B cell (primary cell): ENCODE results near the gene ANKRD28. TPM values are rescaled to one million over a fixed set of nuclear protein-coding genes. Genes with fewer than 3 reads are reported as not detected.

Source experiments
- ATAC-seq: fragments of 200-7000 bp; cut with Tn5 transposase; one replicate; pipeline ENCODE4 v1.10.0; 2021; ENCODE audit warnings: low read depth, mild to moderate bottlenecking, moderate number of reproducible peaks, moderate library complexity
- CTCF ChIA-PET: fragments of 350-600 bp; sonication (Branson Sonifier 250); formaldehyde crosslinking; loops from one replicate; lab custom pipeline; 2021; ENCODE audit warnings: antibody characterized with exemption, inconsistent platforms; lab: Charles Lee
- POLR2A ChIA-PET: fragments of 350-600 bp; sonication (Branson Sonifier 250); formaldehyde crosslinking; loops from one replicate; lab custom pipeline; 2021; ENCODE audit warnings: antibody characterized with exemption; lab: Charles Lee
- DNase-seq: peaks from one replicate; pipeline ENCODE4 v3.0.0; 2013
- H2AFZ ChIP-seq: 2 replicates; pipeline ENCODE4 v1.6.1; 2012; ENCODE audit warnings: mild to moderate bottlenecking, low read depth, low read length; ENCODE audit not compliant: insufficient read depth, poor library complexity, severe bottlenecking
- H3K27ac ChIP-seq, 2 donors: 1 replicate in 1 of 2; 2 replicates in 1 of 2; pipeline ENCODE4 v1.5.1; 2012 to 2013; ENCODE audit warnings: low read length in 2 of 2, mild to moderate bottlenecking in 2 of 2, moderate library complexity in 1 of 2
- H3K27me3 ChIP-seq, 4 experiments: fragments of 200-600 bp in 1 of 4; sonication (generic) in 1 of 4; replicated peaks in 1 of 4; 1 replicate in 2 of 4; 2 replicates in 2 of 4; pipeline versions ENCODE4 v1.6.1 to v1.7.0; 2013 to 2016; ENCODE audit warnings: low read length in 3 of 4, mild to moderate bottlenecking in 2 of 4, mixed read lengths in 1 of 4, moderate library complexity in 1 of 4; ENCODE audit not compliant: insufficient read depth in 4 of 4, control insufficient read depth in 3 of 4; ENCODE audit errors: control extremely low read depth in 1 of 4
- H3K36me3 ChIP-seq, 2 experiments: replicated peaks in 1 of 2; 1 replicate in 1 of 2; 2 replicates in 1 of 2; pipeline versions ENCODE4 v1.6.1 to v1.7.1; 2013; ENCODE audit warnings: low read length in 1 of 2; ENCODE audit not compliant: insufficient read depth in 2 of 2, control insufficient read depth in 1 of 2; ENCODE audit errors: control extremely low read depth in 1 of 2, extremely low read depth in 1 of 2
- H3K4me1 ChIP-seq, 2 donors: fragments of 200-600 bp in 1 of 2; sonication (generic) in 1 of 2; 1 replicate in 1 of 2; 2 replicates in 1 of 2; pipeline versions ENCODE4 v1.5.1 to v1.6.1; 2013 to 2017; ENCODE audit warnings: low read length in 2 of 2; ENCODE audit not compliant: control insufficient read depth in 2 of 2, insufficient read depth in 2 of 2
- H3K4me2 ChIP-seq: replicated peaks from 2 replicates; pipeline ENCODE3; 2012; ENCODE audit warnings: mild to moderate bottlenecking, low read depth, low read length; ENCODE audit not compliant: poor library complexity, severe bottlenecking
- H3K4me3 ChIP-seq, 5 experiments: fragments of 200-600 bp in 1 of 5; sonication (generic) in 1 of 5; 1 replicate in 3 of 5; 2 replicates in 2 of 5; pipeline versions ENCODE4 v1.5.1 to v1.7.0; 2011 to 2016; ENCODE audit warnings: low read length in 4 of 5, mild to moderate bottlenecking in 4 of 5, low read depth in 2 of 5, control low read depth in 1 of 5, moderate library complexity in 1 of 5; ENCODE audit not compliant: insufficient read depth in 1 of 5; ENCODE audit errors: control extremely low read depth in 1 of 5, extremely low read depth in 1 of 5
- H3K79me2 ChIP-seq: fragments of 200-600 bp; sonication (generic); one replicate; pipeline ENCODE4 v1.6.0; 2016; ENCODE audit warnings: low read length; ENCODE audit not compliant: control insufficient read depth, insufficient read depth
- H3K9ac ChIP-seq: fragments of 200-600 bp; sonication (generic); 2 replicates; pipeline ENCODE4 v1.6.1; 2017; ENCODE audit warnings: mild to moderate bottlenecking, low read length, moderate library complexity
- H3K9me3 ChIP-seq, 3 donors: one replicate each; pipeline versions ENCODE4 v1.6.1 to v1.7.1; 2013; ENCODE audit warnings: low read length in 2 of 3; ENCODE audit not compliant: control insufficient read depth in 2 of 3, insufficient read depth in 1 of 3; ENCODE audit errors: control extremely low read depth in 1 of 3
- H4K20me1 ChIP-seq: 2 replicates; pipeline ENCODE4 v1.6.0; 2012; ENCODE audit warnings: mild to moderate bottlenecking, low read length; ENCODE audit not compliant: insufficient read depth, control insufficient read depth, poor library complexity, severe bottlenecking
- H3K27ac Mint-ChIP-seq: one replicate; pipeline ENCODE4 v1.8.0; 2021; ENCODE audit warnings: mixed read lengths
- H3K27me3 Mint-ChIP-seq: one replicate; pipeline ENCODE4 v1.8.0; 2021; ENCODE audit warnings: mixed read lengths
- H3K4me1 Mint-ChIP-seq: one replicate; pipeline ENCODE4 v1.8.0; 2021; ENCODE audit warnings: mixed read lengths
- H3K4me3 Mint-ChIP-seq: one replicate; pipeline ENCODE4 v1.8.0; 2021; ENCODE audit warnings: mixed read lengths
- H3K9me3 Mint-ChIP-seq: one replicate; pipeline ENCODE4 v1.8.0; 2022; ENCODE audit warnings: mixed read lengths; ENCODE audit not compliant: insufficient read depth
- CTCF ChIP-seq: fragments of 200-600 bp; IDR thresholded peaks from one replicate; pipeline ENCODE4 v1.8.0; 2022; ENCODE audit warnings: antibody characterized with exemption, mild to moderate bottlenecking
- EZH2 ChIP-seq: IDR thresholded peaks from 2 replicates; pipeline ENCODE4 v1.6.1; 2012; ENCODE audit warnings: borderline replicate concordance, low read depth, mild to moderate bottlenecking, moderate library complexity, low read length; ENCODE audit not compliant: insufficient read depth, poor library complexity, severe bottlenecking
- WGBS: methylation state at CpG from one replicate; pipeline ENCODE4 v1.1.5; 2013; ENCODE audit warnings: missing lambda C conversion rate; ENCODE audit not compliant: insufficient coverage; 5-methylcytosine and 5-hydroxymethylcytosine counted together
- intact Hi-C: fragments of 100-400 bp; cut with micrococcal nuclease; formaldehyde crosslinking; loops from one replicate; pipeline ENCODE4 v1.10.0; 2022
- polyA plus RNA-seq: library from polyadenylated mRNA; depleted of rRNA; stranded (reverse); fragments of >200 nt; gene quantifications from 2 replicates; pipeline ENCODE4 v1.2.3, GENCODE V29; 2012
- total RNA-seq, 2 donors: library from RNA; stranded (reverse); fragments of 120-200 nt in 1 of 2; gene quantifications; 1 replicate in 1 of 2; 2 replicates in 1 of 2; pipeline versions ENCODE4 v1.2.3 to v1.2.4, GENCODE V29; 2013 to 2022

Gene ANKRD28
- total and polyA plus RNA-seq, 2 donors (not counting 1 experiment from before 2014, with no cell fraction given) = 20.7 to 37.4 TPM

DNA sequence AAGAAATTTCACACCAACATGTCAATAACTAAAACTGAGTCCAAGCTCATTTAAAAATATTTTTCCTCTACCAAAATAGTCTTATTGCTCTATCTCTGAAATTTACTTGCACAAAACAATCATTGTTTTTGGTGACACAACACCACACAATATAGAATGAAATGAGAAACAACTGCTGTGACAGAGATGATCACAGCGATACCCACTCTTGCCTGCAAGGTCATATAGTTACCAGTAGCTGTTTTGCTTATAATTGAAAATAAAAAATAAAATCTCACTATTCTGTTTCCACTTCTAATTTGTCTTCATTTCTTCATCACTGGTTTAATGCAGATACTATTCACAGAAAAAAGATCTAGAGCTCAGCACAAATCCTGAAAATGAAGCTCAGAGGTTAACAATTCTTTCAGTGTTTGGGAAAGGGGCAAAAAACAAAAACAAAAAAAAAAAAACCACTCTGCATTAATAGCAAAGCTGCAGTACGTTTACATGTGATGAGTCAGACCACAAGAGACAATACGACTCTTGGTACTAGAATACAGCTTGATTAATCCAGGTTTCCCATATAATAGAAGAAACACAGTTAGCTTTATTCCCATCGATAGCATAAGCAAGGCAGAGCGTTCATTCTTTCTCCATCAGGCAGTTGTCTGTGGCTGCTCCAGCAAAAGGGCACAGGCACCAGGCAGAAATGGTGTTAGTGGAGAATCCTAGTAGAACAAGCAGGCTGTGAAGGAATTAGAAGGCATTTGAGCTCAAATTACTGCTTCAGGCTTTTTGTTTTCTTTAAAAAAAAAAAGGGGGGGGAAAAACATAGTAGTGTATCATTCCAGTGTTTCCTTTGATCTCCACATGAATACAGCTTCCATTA is 773 bp downstream of the ANKRD28 start:
- Histone ChIP-seq H3K4me3 (peak overlapping the region in 3 of 5 experiments; percentile 8 to 52 (median 50)), H2AFZ (peak overlapping the region; percentile 37), H3K36me3 (no peaks in the 10 kb centered on the region), H3K79me2 (peaks cover 32% of the 10 kb centered on the region), H3K4me1 (peaks cover 30 to 39% of the 10 kb centered on the region in 2 donors), H4K20me1 (no peaks in the 10 kb centered on the region), H3K9ac (peak overlapping the region; percentile 65), H3K9me3 (no peaks in the 10 kb centered on the region), H3K27ac (peak overlapping the region; percentile 47 to 91), H3K4me2 (peak overlapping the region; percentile 72), H3K27me3 (no peaks in the 10 kb centered on the region)
- intact Hi-C loops = loop anchor here (1.0 to 5.0 kb wide), 3 partner anchors 8 to 716 kb away; partner anchors contain the start of gene RFTN1
- no peak for TF ChIP-seq EZH2
- CTCF ChIA-PET = interaction anchor here (0.6 to 2.6 kb wide), 8 partner anchors 9 to 594 kb away, joined by 3 to 13 read pairs (median 3); no protein-coding TSS in a partner anchor
- no peaks in the 10 kb centered on the region for H3K27me3 Mint-ChIP-seq
- POLR2A ChIA-PET = interaction anchor here (1.1 kb wide), 1 partner anchor 9 kb away, joined by 13 read pairs; no protein-coding TSS in a partner anchor
- H3K4me1 Mint-ChIP-seq = peaks cover 63% of the 10 kb centered on the region
- 10% methylated on average over 2 of the region's 5 CpGs for WGBS
- peak overlapping the region; percentile 70 for H3K4me3 Mint-ChIP-seq
- ATAC-seq (no peak), DNase-seq (peak; percentile 34)
- no peaks in the 10 kb centered on the region for H3K9me3 Mint-ChIP-seq
- peak overlapping the region; percentile 64 for H3K27ac Mint-ChIP-seq

GRCh38 chr3:15796331-15796730 is 1.4 kb downstream of the ANKRD28 start:
- H3K4me1 Mint-ChIP-seq = peaks cover 56% of the 10 kb centered on the region
- H3K27me3 Mint-ChIP-seq = no peaks in the 10 kb centered on the region
- no CpG with 5 or more reads among the region's 2 CpGs for WGBS
- no peaks in the 10 kb centered on the region for H4K20me1 ChIP-seq
- H3K27me3 ChIP-seq = no peaks in the 10 kb centered on the region
- H3K27ac Mint-ChIP-seq = peak overlapping the region; percentile 85
- TF ChIP-seq CTCF (no peak), EZH2 (no peak)
- ATAC-seq (peak; percentile 14), DNase-seq (no peak)
- peaks cover 37% of the 10 kb centered on the region for H3K79me2 ChIP-seq
- H3K4me2 ChIP-seq = peak overlapping the region; percentile 72
- intact Hi-C loops = loop anchor here (2.0 to 5.0 kb wide), 2 partner anchors 61 to 716 kb away; partner anchors contain the start of gene RFTN1
- POLR2A ChIA-PET = interaction anchor here (1.1 kb wide), 1 partner anchor 10 kb away, joined by 13 read pairs; no protein-coding TSS in a partner anchor
- peak overlapping the region in 3 of 5 experiments; percentile 5 to 52 (median 50) for H3K4me3 ChIP-seq
- peak overlapping the region; percentile 10 for H2AFZ ChIP-seq
- H3K4me1 ChIP-seq = peaks cover 29 to 39% of the 10 kb centered on the region in 2 donors
- H3K9ac ChIP-seq = peak overlapping the region; percentile 65
- H3K9me3 ChIP-seq = no peaks in the 10 kb centered on the region
- H3K36me3 ChIP-seq = no peaks in the 10 kb centered on the region
- no peaks in the 10 kb centered on the region for H3K9me3 Mint-ChIP-seq
- peak overlapping the region; percentile 70 for H3K4me3 Mint-ChIP-seq
- H3K27ac ChIP-seq = peak overlapping the region; percentile 31 to 91
- CTCF ChIA-PET = interaction anchor here (0.6 to 2.6 kb wide), 6 partner anchors 9 to 165 kb away, joined by 3 to 13 read pairs (median 4); no protein-coding TSS in a partner anchor
